Hepatocyte (in vitro differentiated cells): Measurements from ENCODE around the gene ADD1. TPM values are rescaled to one million over a fixed set of nuclear protein-coding genes. Genes with fewer than 3 reads are reported as not detected.

Experiments
- DNase-seq: peaks from one replicate; pipeline ENCODE4 v3.0.0-alpha.2; 2016; ENCODE audit warnings: low spot score
- H2AFZ ChIP-seq: fragments of 200-600 bp; sonication (generic); 2 replicates; pipeline ENCODE4 v1.6.0; 2016; ENCODE audit warnings: antibody characterized with exemption, mild to moderate bottlenecking
- H3K27ac ChIP-seq: fragments of 200-600 bp; sonication (generic); 2 replicates; pipeline ENCODE4 v1.5.1; 2016; ENCODE audit warnings: mild to moderate bottlenecking
- H3K27me3 ChIP-seq: fragments of 200-600 bp; sonication (generic); 2 replicates; pipeline ENCODE4 v1.6.1; 2016
- H3K36me3 ChIP-seq: fragments of 200-600 bp; sonication (generic); replicated peaks from 2 replicates; pipeline ENCODE4 v1.5.1; 2016; ENCODE audit warnings: low read depth; ENCODE audit not compliant: insufficient read depth
- H3K4me1 ChIP-seq: fragments of 200-600 bp; sonication (generic); 2 replicates; pipeline ENCODE4 v1.5.1; 2016; ENCODE audit warnings: mild to moderate bottlenecking, moderate library complexity; ENCODE audit not compliant: insufficient read depth
- H3K4me2 ChIP-seq: fragments of 200-600 bp; sonication (generic); 2 replicates; pipeline ENCODE4 v1.6.0; 2016
- H3K4me3 ChIP-seq: fragments of 200-600 bp; sonication (generic); 2 replicates; pipeline ENCODE4 v1.5.1; 2016; ENCODE audit warnings: mild to moderate bottlenecking
- H3K79me2 ChIP-seq: fragments of 200-600 bp; sonication (generic); 2 replicates; pipeline ENCODE4 v1.6.0; 2017; ENCODE audit warnings: mild to moderate bottlenecking
- H3K9me2 ChIP-seq: fragments of 200-600 bp; sonication (generic); replicated peaks from 2 replicates; pipeline ENCODE4 v1.6.0; 2017; ENCODE audit warnings: mild to moderate bottlenecking; ENCODE audit not compliant: insufficient read depth
- H3K9me3 ChIP-seq: fragments of 200-600 bp; sonication (generic); 2 replicates; pipeline ENCODE4 v1.5.1; 2016; ENCODE audit warnings: low read depth, mild to moderate bottlenecking
- H4K20me1 ChIP-seq: fragments of 200-600 bp; sonication (generic); 2 replicates; pipeline ENCODE4 v1.6.0; 2016; ENCODE audit warnings: mild to moderate bottlenecking; ENCODE audit not compliant: insufficient read depth, poor library complexity, severe bottlenecking
- CTCF ChIP-seq: fragments of 200-600 bp; sonication (generic); IDR thresholded peaks from 2 replicates; pipeline ENCODE4 v1.5.1; 2016; ENCODE audit warnings: antibody characterized with exemption, mild to moderate bottlenecking; ENCODE audit not compliant: poor library complexity
- EZH2 ChIP-seq: fragments of 200-600 bp; sonication (generic); IDR thresholded peaks from 2 replicates; pipeline ENCODE4 v1.6.1; 2016; ENCODE audit warnings: antibody characterized with exemption, mild to moderate bottlenecking, borderline replicate concordance
- EZH2phosphoT487 ChIP-seq: fragments of 200-600 bp; sonication (generic); IDR thresholded peaks from one replicate; pipeline ENCODE4 v1.6.1; 2018; ENCODE audit warnings: antibody characterized with exemption, mild to moderate bottlenecking, low read depth, moderate library complexity; ENCODE audit not compliant: unreplicated experiment, severe bottlenecking
- WGBS: methylation state at CpG from one replicate; pipeline ENCODE4 v1.1.6; 2016; ENCODE audit warnings: low lambda C conversion rate; ENCODE audit errors: missing lambda C conversion rate; 5-methylcytosine and 5-hydroxymethylcytosine counted together
- polyA plus RNA-seq: library from polyadenylated mRNA; unstranded; fragments of >200 nt; fragmentation: Nextera tagmentation; extraction: Ambion mirVana; gene quantifications from 2 replicates; pipeline ENCODE4 v1.2.1, GENCODE V29; 2016
- total RNA-seq: library from RNA; depleted of rRNA; stranded (reverse); fragments of >200 nt; gene quantifications from 2 replicates; pipeline ENCODE4 v1.2.3, GENCODE V29; 2014

The ADD1 gene
- total and polyA plus RNA-seq, 2 experiments from 2014 or later: 179 to 208 TPM

- H3K27ac ChIP-seq: no peak overlapping the region
- H3K9me2 ChIP-seq: no peaks in the 10 kb centered on the region
- peaks cover 36% of the 10 kb centered on the region for H3K4me1 ChIP-seq
- H3K9me3 ChIP-seq: no peaks in the 10 kb centered on the region
- peak overlapping the region; percentile 28 for H3K4me2 ChIP-seq
- no peak overlapping the region for H2AFZ ChIP-seq
- 61% methylated on average over 7 of the region's 7 CpGs for WGBS
- TF ChIP-seq EZH2phosphoT487: no peak
- no peak for TF ChIP-seq EZH2
- TF ChIP-seq CTCF: no peak
- H3K36me3 ChIP-seq: no peaks in the 10 kb centered on the region
- no peak overlapping the region for H3K4me3 ChIP-seq
- peaks cover 98% of the 10 kb centered on the region for H3K79me2 ChIP-seq
- DNase-seq: no peak
- H3K27me3 ChIP-seq: no peaks in the 10 kb centered on the region
- peaks cover 82% of the 10 kb centered on the region for H4K20me1 ChIP-seq
Measured at GRCh38 chr4:2852481-2852921, 8.9 kb downstream of the ADD1 start.

GRCh38 chr4:2855584-2855983 lies 11.9 kb downstream of the ADD1 start:
- H3K27me3 ChIP-seq: no peaks in the 10 kb centered on the region
- H3K36me3 ChIP-seq: no peaks in the 10 kb centered on the region
- H3K4me3 ChIP-seq: no peak overlapping the region
- DNase-seq: no peak
- no peaks in the 10 kb centered on the region for H3K9me3 ChIP-seq
- H3K79me2 ChIP-seq: peaks cover 100% of the 10 kb centered on the region
- H3K4me1 ChIP-seq: peaks cover 32% of the 10 kb centered on the region
- no peak overlapping the region for H3K4me2 ChIP-seq
- H4K20me1 ChIP-seq: peaks cover 78% of the 10 kb centered on the region
- H3K9me2 ChIP-seq: no peaks in the 10 kb centered on the region
- H2AFZ ChIP-seq: no peak overlapping the region
- H3K27ac ChIP-seq: no peak overlapping the region
- 93% methylated on average over 5 of the region's 5 CpGs for WGBS
- TF ChIP-seq CTCF: no peak
- TF ChIP-seq EZH2phosphoT487: no peak
- TF ChIP-seq EZH2: no peak

GRCh38 chr4:2856266-2856665 lies 12.6 kb downstream of the ADD1 start:
- WGBS: 100% methylated on average over 3 of the region's 3 CpGs
- peaks cover 38% of the 10 kb centered on the region for H3K4me1 ChIP-seq

More at GRCh38 chr4:2856266-2856665, 12.6 kb downstream of the ADD1 start:
- no peak for DNase-seq
- Histone ChIP-seq H4K20me1 (peaks cover 75% of the 10 kb centered on the region), H3K27ac (no peak overlapping the region), H3K4me3 (no peak overlapping the region), H3K27me3 (no peaks in the 10 kb centered on the region), H3K4me2 (no peak overlapping the region), H3K36me3 (no peaks in the 10 kb centered on the region), H3K9me3 (no peaks in the 10 kb centered on the region), H2AFZ (no peak overlapping the region), H3K79me2 (peaks cover 100% of the 10 kb centered on the region), H3K9me2 (no peaks in the 10 kb centered on the region)
- TF ChIP-seq CTCF (no peak), EZH2phosphoT487 (no peak), EZH2 (no peak)
